HT1080 (cell line): ENCODE results near the gene KRTAP20-4. TPM values are rescaled to one million over a fixed set of nuclear protein-coding genes. Genes with fewer than 3 reads are reported as not detected.

Experiments
- DNase-seq: peaks from one replicate; pipeline ENCODE4 v3.0.0-alpha.2; 2015; ENCODE audit warnings: low read depth
- small RNA-seq: library from RNA; depleted of rRNA; stranded (forward); fragments of <200 nt; gene quantifications from one replicate; pipeline ENCODE3, GENCODE V24; 2014
- total RNA-seq: library from RNA; depleted of rRNA; stranded (reverse); fragments of >200 nt; shearing (Covaris generic); gene quantifications from 2 replicates; pipeline ENCODE4 v1.2.3, GENCODE V29; 2014; rRNA removed

Gene KRTAP20-4
- total RNA-seq, 1 experiment from 2014 or later: not detected

GRCh38 chr21:30646904-30647414 is 26.5 kb downstream of the KRTAP20-4 start:
- no peak for DNase-seq

GRCh38 chr21:30652891-30653290 is 32.5 kb downstream of the KRTAP20-4 start:
- no peak for DNase-seq

- no peak for DNase-seq
Measured at GRCh38 chr21:30668776-30669175, 48.3 kb downstream of the KRTAP20-4 start.

Small RNAs within 50 kb of the gene (small RNA-seq; reads per million reads assigned to genes)
- gene KRTAP20-1 (not detected), gene KRTAP20-3 (not detected), gene KRTAP20-4 (not detected), gene KRTAP22-1 (not detected), gene KRTAP22-2 (not detected)

Other genes with a start within 250 kb of the KRTAP20-4 start
- not detected in 2 replicates for gene KRTAP13-2, start 248.4 kb upstream of the KRTAP20-4 start, total RNA-seq
- not detected in 2 replicates for gene KRTAP13-1, start 224.6 kb upstream of the KRTAP20-4 start, total RNA-seq
- not detected in 2 replicates for gene KRTAP13-3, start 194.7 kb upstream of the KRTAP20-4 start, total RNA-seq
- not detected in 2 replicates for gene KRTAP13-4, start 190.4 kb upstream of the KRTAP20-4 start, total RNA-seq
- gene KRTAP15-1, start 180.4 kb upstream of the KRTAP20-4 start, total RNA-seq: not detected in 2 replicates
- gene KRTAP19-1, start 140.3 kb upstream of the KRTAP20-4 start, total RNA-seq: not detected in 2 replicates
- gene KRTAP19-2, start 133.2 kb upstream of the KRTAP20-4 start, total RNA-seq: not detected in 2 replicates
- gene KRTAP19-3, start 128.6 kb upstream of the KRTAP20-4 start, total RNA-seq: not detected in 2 replicates
- gene KRTAP19-4, start 123.5 kb upstream of the KRTAP20-4 start, total RNA-seq: not detected in 2 replicates
- not detected in 2 replicates for gene KRTAP19-5, start 118.5 kb upstream of the KRTAP20-4 start, total RNA-seq
- not detected in 2 replicates for gene KRTAP19-6, start 78.8 kb upstream of the KRTAP20-4 start, total RNA-seq
- gene KRTAP19-7, start 59.3 kb upstream of the KRTAP20-4 start, total RNA-seq: not detected in 2 replicates
- not detected in 2 replicates for gene KRTAP22-2, start 30.2 kb upstream of the KRTAP20-4 start, total RNA-seq
- gene KRTAP6-3, start 28.2 kb upstream of the KRTAP20-4 start, total RNA-seq: not detected in 2 replicates
- gene KRTAP6-2, start 21.7 kb upstream of the KRTAP20-4 start, total RNA-seq: not detected in 2 replicates
- gene KRTAP22-1, start 19.5 kb upstream of the KRTAP20-4 start, total RNA-seq: not detected in 2 replicates
- not detected in 2 replicates for gene KRTAP6-1, start 6.7 kb upstream of the KRTAP20-4 start, total RNA-seq
- gene KRTAP20-1, start 4.2 kb upstream of the KRTAP20-4 start, total RNA-seq: not detected in 2 replicates
- not detected in 2 replicates for gene KRTAP20-2, start 14.6 kb downstream of the KRTAP20-4 start, total RNA-seq
- gene KRTAP20-3, start 22.2 kb downstream of the KRTAP20-4 start, total RNA-seq: not detected in 2 replicates
- gene KRTAP21-3, start 98.2 kb downstream of the KRTAP20-4 start, total RNA-seq: not detected in 2 replicates
- gene KRTAP21-2, start 126.6 kb downstream of the KRTAP20-4 start, total RNA-seq: not detected in 2 replicates
- gene KRTAP21-1, start 134.8 kb downstream of the KRTAP20-4 start, total RNA-seq: not detected in 2 replicates
- gene KRTAP8-1, start 192.6 kb downstream of the KRTAP20-4 start, total RNA-seq: not detected in 2 replicates
- gene KRTAP7-1, start 209.1 kb downstream of the KRTAP20-4 start, total RNA-seq: not detected in 2 replicates